MM.1S (cell line): ENCODE results near the gene KIAA1755.

ENCODE experiments used
- DNase-seq: peaks from one replicate; pipeline ENCODE4 v3.0.0-alpha.2; 2015
- H2AFZ ChIP-seq: fragments of 300-600 bp; sonication (generic); 2 replicates; pipeline ENCODE4 v1.6.0; 2016; ENCODE audit warnings: antibody characterized with exemption, low read length
- H3F3A ChIP-seq: fragments of 300-600 bp; sonication (generic); 2 replicates; pipeline ENCODE4 v1.6.1; 2016; ENCODE audit warnings: mild to moderate bottlenecking, antibody characterized with exemption, low read length, moderate library complexity, mixed read lengths; ENCODE audit not compliant: insufficient read depth
- H3K27ac ChIP-seq: fragments of 300-600 bp; sonication (generic); 2 replicates; pipeline ENCODE4 v1.5.1; 2016; ENCODE audit warnings: mild to moderate bottlenecking, low read length
- H3K27me3 ChIP-seq: fragments of 300-600 bp; sonication (generic); replicated peaks from 2 replicates; pipeline ENCODE4 v1.6.0; 2016; ENCODE audit warnings: low read length; ENCODE audit not compliant: insufficient read depth
- H3K36me3 ChIP-seq: fragments of 300-600 bp; sonication (generic); replicated peaks from 2 replicates; pipeline ENCODE4 v1.6.1; 2016; ENCODE audit warnings: mild to moderate bottlenecking, low read length, mixed read lengths; ENCODE audit not compliant: insufficient read depth
- H3K4me1 ChIP-seq: fragments of 300-600 bp; sonication (generic); 2 replicates; pipeline ENCODE4 v1.6.1; 2016; ENCODE audit warnings: low read length, mixed read lengths
- H3K4me2 ChIP-seq: fragments of 300-600 bp; sonication (generic); 2 replicates; pipeline ENCODE4 v1.6.0; 2016; ENCODE audit warnings: low read depth, low read length
- H3K4me3 ChIP-seq: fragments of 300-600 bp; sonication (generic); 2 replicates; pipeline ENCODE4 v1.5.1; 2016; ENCODE audit warnings: low read length, mixed read lengths
- H3K79me2 ChIP-seq: fragments of 300-600 bp; sonication (generic); 2 replicates; pipeline ENCODE4 v1.6.1; 2016; ENCODE audit warnings: mixed run types, low read length, mixed read lengths
- H3K9ac ChIP-seq: fragments of 300-600 bp; sonication (generic); 2 replicates; pipeline ENCODE4 v1.6.1; 2016; ENCODE audit warnings: low read length, mixed read lengths
- H3K9me2 ChIP-seq: fragments of 300-600 bp; sonication (generic); replicated peaks from 2 replicates; pipeline ENCODE4 v1.6.1; 2016; ENCODE audit warnings: mild to moderate bottlenecking, low read length, mixed read lengths; ENCODE audit not compliant: insufficient read depth
- H3K9me3 ChIP-seq: fragments of 300-600 bp; sonication (generic); replicated peaks from 2 replicates; pipeline ENCODE4 v1.6.1; 2016; ENCODE audit warnings: mild to moderate bottlenecking, low read length, mixed read lengths; ENCODE audit not compliant: insufficient read depth
- H4K20me1 ChIP-seq: fragments of 300-600 bp; sonication (generic); 2 replicates; pipeline ENCODE4 v1.6.1; 2016; ENCODE audit warnings: mild to moderate bottlenecking, low read length, moderate library complexity, mixed read lengths; ENCODE audit not compliant: insufficient read depth
- CTCF ChIP-seq: fragments of 300-600 bp; sonication (generic); IDR thresholded peaks from 2 replicates; pipeline ENCODE4 v1.5.1; 2016; ENCODE audit warnings: antibody characterized with exemption, low read length, mixed read lengths
- EZH2 ChIP-seq: fragments of 300-600 bp; sonication (generic); optimal IDR thresholded peaks from 2 replicates; pipeline ENCODE3; 2017; ENCODE audit warnings: low read depth, mild to moderate bottlenecking, antibody characterized with exemption, low read length, mixed read lengths
- EZH2phosphoT487 ChIP-seq: fragments of 300-600 bp; sonication (generic); IDR thresholded peaks from 2 replicates; pipeline ENCODE4 v1.6.1; 2018; ENCODE audit warnings: antibody characterized with exemption, low read length

KIAA1755 gene

GRCh38 chr20:38297916-38298674, 37.6 kb upstream of the KIAA1755 start:
- Histone ChIP-seq H3K27me3 (peaks cover 4% of the 10 kb centered on the region; the same call in 1 of the 2 replicates), H3K36me3 (no peaks in the 10 kb centered on the region), H3K79me2 (no peaks in the 10 kb centered on the region), H2AFZ (no peak overlapping the region), H4K20me1 (no peaks in the 10 kb centered on the region), H3K4me3 (no peak overlapping the region), H3K27ac (no peak overlapping the region), H3K9ac (no peak overlapping the region), H3K4me2 (no peak overlapping the region), H3F3A (no peaks in the 10 kb centered on the region), H3K9me2 (no peaks in the 10 kb centered on the region), H3K9me3 (no peaks in the 10 kb centered on the region), H3K4me1 (no peaks in the 10 kb centered on the region)
- DNase-seq: no peak
- TF ChIP-seq EZH2 (no peak), EZH2phosphoT487 (no peak), CTCF (no peak)

GRCh38 chr20:38296433-38296832, 35.9 kb upstream of the KIAA1755 start:
- no peaks in the 10 kb centered on the region for H3K36me3 ChIP-seq
- no peaks in the 10 kb centered on the region for H3K9me3 ChIP-seq
- H3K4me3 ChIP-seq: no peak overlapping the region
- H3F3A ChIP-seq: no peaks in the 10 kb centered on the region
- H3K9ac ChIP-seq: no peak overlapping the region
- no peak for TF ChIP-seq EZH2phosphoT487
- no peak for TF ChIP-seq EZH2
- TF ChIP-seq CTCF: no peak
- no peak overlapping the region for H3K4me2 ChIP-seq
- H3K4me1 ChIP-seq: no peaks in the 10 kb centered on the region
- no peak overlapping the region for H2AFZ ChIP-seq
- H4K20me1 ChIP-seq: no peaks in the 10 kb centered on the region
- no peak overlapping the region for H3K27ac ChIP-seq
- DNase-seq: no peak
- no peaks in the 10 kb centered on the region for H3K9me2 ChIP-seq
- peaks cover 20% of the 10 kb centered on the region for H3K27me3 ChIP-seq
- no peaks in the 10 kb centered on the region for H3K79me2 ChIP-seq

- Histone ChIP-seq H3K9ac (no peak overlapping the region), H3K27ac (no peak overlapping the region), H2AFZ (no peak overlapping the region), H3K4me2 (no peak overlapping the region), H3F3A (no peaks in the 10 kb centered on the region), H3K36me3 (no peaks in the 10 kb centered on the region), H4K20me1 (no peaks in the 10 kb centered on the region), H3K4me3 (no peak overlapping the region), H3K9me3 (no peaks in the 10 kb centered on the region), H3K79me2 (no peaks in the 10 kb centered on the region), H3K27me3 (peaks cover 26% of the 10 kb centered on the region), H3K4me1 (no peaks in the 10 kb centered on the region), H3K9me2 (no peaks in the 10 kb centered on the region)
- DNase-seq: no peak
- TF ChIP-seq EZH2: no peak
- no peak for TF ChIP-seq EZH2phosphoT487
- no peak for TF ChIP-seq CTCF
Measured at GRCh38 chr20:38295811-38296210, 35.3 kb upstream of the KIAA1755 start.
